K562 (cell line): ENCODE measurements around the gene CASP9. TPM values are rescaled to one million over a fixed set of nuclear protein-coding genes. Genes with fewer than 3 reads are reported as not detected.

Experiments
- ARNT ChIP-seq, 2 experiments: fragments of 450-650 bp; IDR thresholded peaks; 2 replicates each; pipeline ENCODE4 v1.6.1; 2016; ENCODE audit warnings: mild to moderate bottlenecking in 1 of 2
- BACH1 ChIP-seq: fragments of 200-800 bp; sonication (Bioruptor generic); IDR thresholded peaks from 2 replicates; pipeline ENCODE4 v1.6.1; 2016; ENCODE audit warnings: missing genetic modification characterization, missing compliant biosample characterization
- CBX3 ChIP-seq, 2 experiments: IDR thresholded peaks; 1 replicate in 1 of 2; 2 replicates in 1 of 2; pipeline ENCODE4 v1.6.1; 2012; ENCODE audit warnings: inconsistent platforms in 2 of 2, low read length in 2 of 2, borderline replicate concordance in 1 of 2, control low read depth in 1 of 2
- GABPB1 ChIP-seq: sonication (generic); formaldehyde crosslinking; IDR thresholded peaks from 2 replicates; pipeline ENCODE4 v1.8.0; 2022; ENCODE audit warnings: mild to moderate bottlenecking, missing genetic modification reagents
- HEY1 ChIP-seq: fragments of 250-450 bp; sonication (Bioruptor Pico); IDR thresholded peaks from 2 replicates; pipeline ENCODE4 v1.5.0; 2020; ENCODE audit warnings: mild to moderate bottlenecking, moderate library complexity, borderline replicate concordance
- KDM1A ChIP-seq, 2 experiments: fragments of 450-650 bp; IDR thresholded peaks; 2 replicates each; pipeline ENCODE4 v1.6.1; 2016; ENCODE audit warnings: mild to moderate bottlenecking in 2 of 2
- MXD1 ChIP-seq: fragments of 250-450 bp; sonication (Bioruptor Pico); IDR thresholded peaks from 2 replicates; pipeline ENCODE4 v1.8.0; 2021; ENCODE audit warnings: borderline replicate concordance, mild to moderate bottlenecking, moderate library complexity; ENCODE audit not compliant: poor library complexity, severe bottlenecking
- NBN ChIP-seq: fragments of 450-650 bp; IDR thresholded peaks from 2 replicates; pipeline ENCODE4 v1.6.1; 2016; ENCODE audit warnings: low read depth, mild to moderate bottlenecking
- RBM17 ChIP-seq: fragments of 200-400 bp; formaldehyde crosslinking; IDR thresholded peaks from 2 replicates; pipeline ENCODE4 v1.6.1; 2017; ENCODE audit warnings: low read depth, mild to moderate bottlenecking, low read length, borderline replicate concordance
- TBL1XR1 ChIP-seq, 2 experiments: IDR thresholded peaks; 2 replicates each; pipeline ENCODE4 v1.6.1; 2012; ENCODE audit warnings: improper control_type of control experiment in 2 of 2, low read length in 2 of 2, mild to moderate bottlenecking in 1 of 2
- TEAD1 ChIP-seq, 2 experiments: fragments of 450-650 bp in 1 of 2; sonication (generic) in 1 of 2; formaldehyde crosslinking; IDR thresholded peaks; 2 replicates each; pipeline versions ENCODE4 v1.4.0 to v1.8.0; 2020 to 2022; ENCODE audit warnings: mild to moderate bottlenecking in 2 of 2, missing genetic modification reagents in 1 of 2
- XRCC5 ChIP-seq: fragments of 200-400 bp; formaldehyde crosslinking; IDR thresholded peaks from 2 replicates; pipeline ENCODE4 v1.6.1; 2017; ENCODE audit warnings: low read depth, mild to moderate bottlenecking, low read length
- ZNF354B ChIP-seq: fragments of 250-450 bp; sonication (Bioruptor Pico); IDR thresholded peaks from 2 replicates; pipeline ENCODE4 v1.4.0; 2020
- ZNF592 ChIP-seq: fragments of 450-650 bp; IDR thresholded peaks from 2 replicates; pipeline ENCODE4 v1.6.1; 2017; ENCODE audit warnings: antibody characterized with exemption, mild to moderate bottlenecking
- ZNF75A ChIP-seq: fragments of 450-650 bp; formaldehyde crosslinking; IDR thresholded peaks from 2 replicates; pipeline ENCODE4 v1.4.0; 2020; ENCODE audit warnings: mild to moderate bottlenecking
- polyA plus RNA-seq, 8 experiments: library from polyadenylated mRNA; depleted of rRNA in 4 of 8; stranded (reverse) in 5 of 8; unstranded in 3 of 8; fragments of >200 nt; fragmentation: Nextera tagmentation in 2 of 8; fragmentation: Illumina TruSeq in 1 of 8; extraction: Ambion mirVana in 2 of 8; extraction: Trizol in 1 of 8; gene quantifications; 2 replicates each; pipeline versions ENCODE4 v1.2.1 to v1.2.3, GENCODE V29; 2011 to 2014; ENCODE audit warnings: inconsistent platforms in 1 of 8, missing spikeins in 1 of 8
- total RNA-seq, 7 experiments: library from RNA; depleted of rRNA in 6 of 7; stranded (reverse); fragments of >200 nt in 6 of 7; fragmentation: Illumina TruSeq in 2 of 7; extraction: Trizol in 2 of 7; gene quantifications; 2 replicates each; pipeline versions ENCODE4 v1.2.1 to v1.2.3, GENCODE V29; 2011 to 2021; ENCODE audit warnings: low replicate concordance in 1 of 7
- TF ChIP-seq, protein P1 (sequence below): fragments of 450-650 bp; IDR thresholded peaks from 2 replicates; pipeline ENCODE4 v1.6.1; 2018; ENCODE audit not compliant: partially characterized antibody
- TF ChIP-seq, protein P2 (sequence below): fragments of 450-650 bp; formaldehyde crosslinking; IDR thresholded peaks from 2 replicates; pipeline ENCODE4 v1.4.0; 2020; ENCODE audit warnings: mild to moderate bottlenecking
- TF ChIP-seq, protein P3 (sequence below), 2 experiments: fragments of 450-650 bp; IDR thresholded peaks; 2 replicates each; pipeline ENCODE4 v1.6.1; 2016

CASP9 gene
- total and polyA plus RNA-seq, 9 of the 15 experiments (the other 6 are each of a cell fraction or from before 2014, with no cell fraction given): 10.8 to 54.1 (median 30.7) TPM

GRCh38 chr1:15526021-15526489 is 2.0 kb upstream of the CASP9 start (continued):
- no peak for TF ChIP-seq ZNF592
- no peak for TF ChIP-seq CBX3 (IDR thresholded peaks at IDR 0.05; ENCODE audit: borderline replicate concordance in 1 of 2, low read length in 2 of 2)
- TF ChIP-seq NBN: no peak
- no peak for TF ChIP-seq RBM17
- 0 out of 2 replicates have a peak, but pooled peaks have one; percentile 19 for TF ChIP-seq BACH1 (tag)
- no peak for TF ChIP-seq ZNF75A (CRISPR knock-in tag)
- no peak for TF ChIP-seq ARNT (IDR thresholded peaks at IDR 0.05)
- TF ChIP-seq, protein P1, sequence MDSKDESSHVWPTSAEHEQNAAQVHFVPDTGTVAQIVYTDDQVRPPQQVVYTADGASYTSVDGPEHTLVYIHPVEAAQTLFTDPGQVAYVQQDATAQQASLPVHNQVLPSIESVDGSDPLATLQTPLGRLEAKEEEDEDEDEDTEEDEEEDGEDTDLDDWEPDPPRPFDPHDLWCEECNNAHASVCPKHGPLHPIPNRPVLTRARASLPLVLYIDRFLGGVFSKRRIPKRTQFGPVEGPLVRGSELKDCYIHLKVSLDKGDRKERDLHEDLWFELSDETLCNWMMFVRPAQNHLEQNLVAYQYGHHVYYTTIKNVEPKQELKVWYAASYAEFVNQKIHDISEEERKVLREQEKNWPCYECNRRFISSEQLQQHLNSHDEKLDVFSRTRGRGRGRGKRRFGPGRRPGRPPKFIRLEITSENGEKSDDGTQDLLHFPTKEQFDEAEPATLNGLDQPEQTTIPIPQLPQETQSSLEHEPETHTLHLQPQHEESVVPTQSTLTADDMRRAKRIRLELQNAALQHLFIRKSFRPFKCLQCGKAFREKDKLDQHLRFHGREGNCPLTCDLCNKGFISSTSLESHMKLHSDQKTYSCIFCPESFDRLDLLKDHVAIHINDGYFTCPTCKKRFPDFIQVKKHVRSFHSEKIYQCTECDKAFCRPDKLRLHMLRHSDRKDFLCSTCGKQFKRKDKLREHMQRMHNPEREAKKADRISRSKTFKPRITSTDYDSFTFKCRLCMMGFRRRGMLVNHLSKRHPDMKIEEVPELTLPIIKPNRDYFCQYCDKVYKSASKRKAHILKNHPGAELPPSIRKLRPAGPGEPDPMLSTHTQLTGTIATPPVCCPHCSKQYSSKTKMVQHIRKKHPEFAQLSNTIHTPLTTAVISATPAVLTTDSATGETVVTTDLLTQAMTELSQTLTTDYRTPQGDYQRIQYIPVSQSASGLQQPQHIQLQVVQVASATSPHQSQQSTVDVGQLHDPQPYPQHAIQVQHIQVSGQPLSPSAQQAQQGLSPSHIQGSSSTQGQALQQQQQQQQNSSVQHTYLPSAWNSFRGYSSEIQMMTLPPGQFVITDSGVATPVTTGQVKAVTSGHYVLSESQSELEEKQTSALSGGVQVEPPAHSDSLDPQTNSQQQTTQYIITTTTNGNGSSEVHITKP: no peak
- no peak for TF ChIP-seq TEAD1 (CRISPR knock-in tag; IDR thresholded peaks at IDR 0.05)
- TF ChIP-seq KDM1A (IDR thresholded peaks at IDR 0.05): peak in 1 of 2 experiments; percentile 6; a peak in 2 of 4 replicates
- TF ChIP-seq HEY1 (CRISPR knock-in tag): no peak
- TF ChIP-seq, protein P2, sequence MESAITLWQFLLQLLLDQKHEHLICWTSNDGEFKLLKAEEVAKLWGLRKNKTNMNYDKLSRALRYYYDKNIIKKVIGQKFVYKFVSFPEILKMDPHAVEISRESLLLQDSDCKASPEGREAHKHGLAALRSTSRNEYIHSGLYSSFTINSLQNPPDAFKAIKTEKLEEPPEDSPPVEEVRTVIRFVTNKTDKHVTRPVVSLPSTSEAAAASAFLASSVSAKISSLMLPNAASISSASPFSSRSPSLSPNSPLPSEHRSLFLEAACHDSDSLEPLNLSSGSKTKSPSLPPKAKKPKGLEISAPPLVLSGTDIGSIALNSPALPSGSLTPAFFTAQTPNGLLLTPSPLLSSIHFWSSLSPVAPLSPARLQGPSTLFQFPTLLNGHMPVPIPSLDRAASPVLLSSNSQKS (CRISPR knock-in tag): no peak
- TF ChIP-seq MXD1: no peak
- TF ChIP-seq, protein P3, sequence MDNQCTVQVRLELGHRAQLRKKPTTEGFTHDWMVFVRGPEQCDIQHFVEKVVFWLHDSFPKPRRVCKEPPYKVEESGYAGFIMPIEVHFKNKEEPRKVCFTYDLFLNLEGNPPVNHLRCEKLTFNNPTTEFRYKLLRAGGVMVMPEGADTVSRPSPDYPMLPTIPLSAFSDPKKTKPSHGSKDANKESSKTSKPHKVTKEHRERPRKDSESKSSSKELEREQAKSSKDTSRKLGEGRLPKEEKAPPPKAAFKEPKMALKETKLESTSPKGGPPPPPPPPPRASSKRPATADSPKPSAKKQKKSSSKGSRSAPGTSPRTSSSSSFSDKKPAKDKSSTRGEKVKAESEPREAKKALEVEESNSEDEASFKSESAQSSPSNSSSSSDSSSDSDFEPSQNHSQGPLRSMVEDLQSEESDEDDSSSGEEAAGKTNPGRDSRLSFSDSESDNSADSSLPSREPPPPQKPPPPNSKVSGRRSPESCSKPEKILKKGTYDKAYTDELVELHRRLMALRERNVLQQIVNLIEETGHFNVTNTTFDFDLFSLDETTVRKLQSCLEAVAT (IDR thresholded peaks at IDR 0.05): no peak
- TF ChIP-seq TBL1XR1 (IDR thresholded peaks at IDR 0.05; ENCODE audit: low read length in 2 of 2): no peak
- TF ChIP-seq GABPB1 (CRISPR knock-in tag): no peak
- TF ChIP-seq ZNF354B (CRISPR knock-in tag): no peak
- no peak for TF ChIP-seq XRCC5
